DOHH2 (cell line): Measurements from ENCODE around the gene MOSPD2.

Experiments used
- EZH2phosphoT487 ChIP-seq: fragments of 200-600 bp; sonication (generic); IDR thresholded peaks from 2 replicates; pipeline ENCODE4 v1.6.1; 2017; ENCODE audit warnings: borderline replicate concordance, mild to moderate bottlenecking, antibody characterized with exemption, low read length, moderate library complexity, mixed read lengths
- TF ChIP-seq, protein P1 (sequence below): fragments of 200-600 bp; sonication (generic); IDR thresholded peaks from one replicate; pipeline ENCODE4 v1.5.1; 2014; ENCODE audit warnings: antibody characterized with exemption, mild to moderate bottlenecking, low read depth, low read length; ENCODE audit not compliant: poor library complexity, severe bottlenecking

GRCh38 chrX:14883826-14884225 is 10.6 kb downstream of the MOSPD2 start:
- TF ChIP-seq, protein P1, sequence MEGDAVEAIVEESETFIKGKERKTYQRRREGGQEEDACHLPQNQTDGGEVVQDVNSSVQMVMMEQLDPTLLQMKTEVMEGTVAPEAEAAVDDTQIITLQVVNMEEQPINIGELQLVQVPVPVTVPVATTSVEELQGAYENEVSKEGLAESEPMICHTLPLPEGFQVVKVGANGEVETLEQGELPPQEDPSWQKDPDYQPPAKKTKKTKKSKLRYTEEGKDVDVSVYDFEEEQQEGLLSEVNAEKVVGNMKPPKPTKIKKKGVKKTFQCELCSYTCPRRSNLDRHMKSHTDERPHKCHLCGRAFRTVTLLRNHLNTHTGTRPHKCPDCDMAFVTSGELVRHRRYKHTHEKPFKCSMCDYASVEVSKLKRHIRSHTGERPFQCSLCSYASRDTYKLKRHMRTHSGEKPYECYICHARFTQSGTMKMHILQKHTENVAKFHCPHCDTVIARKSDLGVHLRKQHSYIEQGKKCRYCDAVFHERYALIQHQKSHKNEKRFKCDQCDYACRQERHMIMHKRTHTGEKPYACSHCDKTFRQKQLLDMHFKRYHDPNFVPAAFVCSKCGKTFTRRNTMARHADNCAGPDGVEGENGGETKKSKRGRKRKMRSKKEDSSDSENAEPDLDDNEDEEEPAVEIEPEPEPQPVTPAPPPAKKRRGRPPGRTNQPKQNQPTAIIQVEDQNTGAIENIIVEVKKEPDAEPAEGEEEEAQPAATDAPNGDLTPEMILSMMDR = no peak
- TF ChIP-seq EZH2phosphoT487 = no peak
